HG02588 (cell line): ENCODE data around the gene IKBKG.
"Not testable (repeated sequence)": the region's sequence is repeated elsewhere in the genome, so short reads cannot be mapped to it uniquely, and the experiment has no call there.

Experiments used
- ATAC-seq: cut with Tn5 transposase; IDR thresholded peaks from one replicate; pipeline ENCODE4 v1.9.1; 2021; ENCODE audit warnings: mild to moderate bottlenecking, moderate library complexity; ENCODE audit not compliant: unreplicated experiment

IKBKG gene

DNA sequence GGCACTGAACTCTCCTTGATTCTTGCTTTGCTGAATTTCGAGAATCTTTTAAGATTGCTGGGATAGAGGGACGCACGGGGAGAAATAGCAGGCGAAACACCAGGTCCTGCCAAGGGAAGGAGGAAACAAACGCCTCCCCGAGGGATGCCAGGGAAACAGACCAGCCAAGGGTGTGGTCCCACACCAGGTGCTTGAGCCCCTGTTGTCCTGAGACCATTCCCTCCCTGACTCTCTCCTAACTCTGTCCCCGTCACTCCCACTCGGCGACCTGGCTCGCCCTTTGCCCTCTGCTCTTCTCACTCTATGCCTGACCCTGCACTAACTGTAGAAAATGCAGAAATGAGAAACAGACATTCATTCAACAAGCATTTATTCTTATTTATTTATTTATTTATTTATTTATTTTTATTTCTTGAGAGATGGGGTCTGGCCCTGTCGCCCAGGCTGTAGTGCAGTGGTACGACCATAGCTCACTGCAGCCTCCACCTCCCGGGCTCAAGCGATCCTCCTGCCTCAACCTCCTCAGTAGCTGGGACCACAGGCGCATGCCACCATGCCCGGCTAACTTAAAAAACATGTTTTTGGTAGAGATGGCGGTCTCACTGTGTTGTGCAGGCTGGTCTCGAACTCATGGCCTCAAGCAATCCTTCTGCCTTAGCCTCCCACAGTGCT lies 55.5 kb downstream of the IKBKG start:
- no peak for ATAC-seq

DNA sequence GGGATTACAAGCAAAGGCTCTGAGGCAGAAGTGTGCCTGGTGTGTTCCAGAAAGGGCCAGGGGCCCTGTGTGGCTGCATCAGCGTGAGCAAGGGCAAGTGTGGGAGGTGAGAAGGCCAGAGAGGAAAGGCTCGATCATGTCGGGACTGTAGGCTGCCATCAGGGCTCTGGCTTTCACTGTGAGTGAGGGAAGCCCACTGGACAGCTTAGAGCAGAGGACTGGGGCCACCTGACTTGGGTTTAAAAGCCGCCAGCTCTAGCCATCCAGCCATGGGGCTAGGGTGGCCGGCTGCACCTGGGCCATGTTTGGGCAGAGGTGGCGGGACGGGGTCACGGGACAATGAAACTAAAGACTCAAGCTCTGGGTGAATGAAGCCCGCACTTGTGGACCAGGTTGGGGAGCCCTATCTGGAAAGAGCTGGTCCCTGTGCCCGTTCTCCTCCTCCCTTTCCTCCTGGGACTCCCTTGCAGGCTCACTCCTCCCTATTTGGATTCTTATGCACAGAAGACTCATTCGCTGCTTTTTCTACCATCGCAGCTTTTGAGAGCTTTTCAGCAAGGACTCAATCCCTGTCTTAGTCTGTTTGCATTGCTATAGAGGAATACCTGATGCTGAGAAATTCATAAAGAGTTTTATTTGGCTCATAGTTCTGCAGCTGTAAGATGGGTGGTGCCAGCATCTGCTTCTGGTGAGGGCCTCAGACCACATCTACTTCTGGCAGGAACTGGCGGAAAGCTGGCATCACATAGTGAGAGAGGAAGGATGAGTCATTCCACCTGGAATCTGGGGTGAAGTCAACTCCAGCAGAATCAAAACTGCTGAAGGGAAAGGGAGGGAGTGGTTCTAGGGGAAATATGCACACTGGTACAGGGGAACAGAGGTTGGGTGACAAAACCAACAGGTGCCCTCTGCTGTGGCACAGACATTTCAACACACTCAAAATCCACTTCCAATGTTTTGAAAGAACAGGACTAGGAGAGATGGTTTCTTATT lies 56.3 kb downstream of the IKBKG start:
- no peak for ATAC-seq

DNA sequence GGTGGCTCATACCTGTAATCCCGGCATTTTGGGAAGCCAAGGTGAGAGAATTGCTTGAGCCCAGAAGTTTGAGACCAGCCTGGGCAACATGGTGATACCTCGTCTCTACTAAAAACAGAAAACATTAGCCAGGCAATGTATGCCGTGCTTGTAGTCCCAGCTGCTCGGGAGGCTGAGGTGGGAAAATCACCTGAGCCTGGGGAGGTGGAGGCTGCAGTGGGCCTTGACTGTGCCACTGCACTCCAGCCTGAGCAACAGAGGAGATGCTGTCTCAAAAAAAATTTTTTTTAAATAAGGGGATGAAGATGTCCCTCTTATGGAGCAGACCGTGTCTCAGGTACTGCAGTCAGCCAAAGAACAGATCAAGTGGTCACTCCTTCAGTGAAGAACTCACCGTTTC lies 58.1 kb downstream of the IKBKG start:
- no peak for ATAC-seq

DNA sequence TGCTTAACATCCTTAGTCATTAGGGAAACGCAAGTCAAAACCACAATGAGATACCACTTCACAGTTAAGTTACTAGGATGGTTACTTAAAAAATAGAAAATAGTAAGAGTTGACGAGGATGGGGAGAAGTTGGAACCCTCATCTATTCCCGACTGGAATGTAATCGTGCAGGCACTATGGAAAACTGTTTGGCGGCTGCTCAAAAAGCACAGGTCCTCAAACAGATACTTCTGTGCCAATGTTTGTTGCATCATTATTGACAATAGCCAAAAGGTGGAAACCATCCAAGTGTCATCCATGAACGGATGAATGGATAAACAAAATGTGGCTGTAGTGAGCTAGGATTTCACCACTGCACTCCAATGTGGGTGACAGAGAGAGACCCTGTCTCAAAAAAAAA lies 60.0 kb downstream of the IKBKG start:
- no peak for ATAC-seq

DNA sequence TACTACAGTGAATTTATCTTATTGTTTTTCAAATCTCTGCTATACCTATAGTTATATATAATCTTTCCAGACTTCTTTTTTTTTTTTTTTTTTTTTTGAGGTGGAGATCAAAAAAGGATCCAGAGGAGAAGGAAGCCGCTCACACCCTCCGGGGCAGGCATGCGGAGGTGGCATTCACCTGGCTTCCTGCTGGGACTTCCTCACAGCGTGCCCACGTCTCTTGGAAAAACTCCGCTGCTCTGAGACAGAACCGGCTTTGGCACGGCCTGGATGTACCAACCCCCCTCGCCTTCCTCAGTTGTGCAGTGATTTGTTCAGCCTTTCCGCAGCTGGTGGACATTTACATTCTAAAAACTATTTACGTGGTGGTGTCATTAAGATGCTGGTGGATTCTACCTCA lies 60.6 kb downstream of the IKBKG start:
- ATAC-seq = not testable (repeated sequence)

DNA sequence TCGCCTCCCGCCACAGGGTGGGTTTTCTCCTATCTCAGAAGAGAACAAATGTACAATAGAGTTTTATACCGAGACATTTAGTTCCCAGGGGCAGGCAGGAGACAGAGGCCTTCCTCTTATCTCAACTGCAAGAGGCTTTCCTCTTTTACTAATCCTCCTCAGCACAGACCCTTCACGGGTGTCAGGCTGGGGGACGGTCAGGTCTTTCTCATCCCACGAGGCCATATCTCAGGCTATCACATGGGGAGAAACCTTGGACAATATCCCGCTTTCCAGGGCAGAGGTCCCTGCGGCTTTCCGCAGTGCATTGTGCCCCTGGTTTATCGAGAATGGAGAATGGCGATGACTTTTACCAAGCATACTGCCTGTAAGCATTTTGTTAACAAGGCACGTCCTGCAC lies 61.4 kb downstream of the IKBKG start:
- ATAC-seq = not testable (repeated sequence)

DNA sequence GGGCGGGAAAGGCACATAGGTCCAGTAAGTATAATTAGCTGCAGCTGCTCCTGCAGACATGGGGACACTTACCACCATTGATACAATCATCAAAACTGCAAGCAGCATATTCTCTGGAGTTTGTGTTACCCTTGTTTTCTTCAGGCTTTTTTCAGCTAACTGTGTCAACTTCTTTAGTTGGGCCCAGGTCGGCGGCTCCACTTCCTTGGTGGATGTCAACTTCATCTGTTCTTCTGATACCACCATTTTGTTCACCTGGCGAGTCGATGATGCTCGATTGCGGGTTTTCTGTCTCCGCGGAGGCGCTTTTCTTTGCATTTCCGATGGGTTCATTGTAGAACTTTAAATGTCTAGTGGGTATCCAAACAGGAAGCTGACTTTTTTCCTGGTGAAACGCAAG lies 63.7 kb downstream of the IKBKG start:
- ATAC-seq = not testable (repeated sequence)

DNA sequence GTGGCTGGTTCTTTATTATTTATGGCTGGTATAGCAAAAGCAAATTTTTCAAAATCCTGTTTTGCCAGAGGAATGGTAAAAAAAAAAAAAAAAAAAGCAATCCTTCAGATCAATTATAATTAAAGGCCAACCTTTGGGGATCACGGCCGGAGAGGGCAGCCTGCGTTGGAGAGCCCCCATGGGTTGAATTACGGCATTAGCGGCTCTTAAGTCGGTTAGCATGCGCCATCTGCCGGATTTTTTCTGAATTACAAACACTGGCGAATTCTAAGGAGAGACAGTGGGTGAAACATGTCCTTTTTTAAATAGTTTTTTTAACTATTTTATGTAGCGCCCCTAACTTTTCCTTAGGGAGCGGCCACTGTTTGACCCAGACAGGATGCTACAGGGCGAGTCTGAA lies 66.2 kb downstream of the IKBKG start:
- ATAC-seq = not testable (repeated sequence)
